CD4-positive, alpha-beta T cell treated with Interferon alpha-2 for 1 hour (primary cell): Measurements from ENCODE around the gene ASPN.

Experiments
- DNase-seq, 2 donors: peaks; one replicate each; pipeline ENCODE4 v3.0.0-alpha.2; 2020 to 2022

Gene ASPN

GRCh38 chr9:92482329-92482728 lies at the start of gene ASPN:
TSS of gene ASPN (minus strand) at chr9:92482506.
- DNase-seq: no peak

- no peak for DNase-seq
Observed at GRCh38 chr9:92530893-92531292, 48.6 kb upstream of the ASPN start.

GRCh38 chr9:92529124-92529523 lies 46.8 kb upstream of the ASPN start:
- DNase-seq: no peak

- DNase-seq: no peak
Observed at GRCh38 chr9:92528522-92528849, 46.2 kb upstream of the ASPN start.

GRCh38 chr9:92527832-92528521 lies 45.7 kb upstream of the ASPN start:
- DNase-seq: no peak

GRCh38 chr9:92527291-92527828 lies 45.1 kb upstream of the ASPN start:
- no peak for DNase-seq

- DNase-seq: no peak
Observed at GRCh38 chr9:92525306-92525705, 43.0 kb upstream of the ASPN start.

- no peak for DNase-seq
Observed at GRCh38 chr9:92524881-92525280, 42.6 kb upstream of the ASPN start.

GRCh38 chr9:92522983-92523970 lies 41.0 kb upstream of the ASPN start:
- DNase-seq: no peak

- no peak for DNase-seq
Observed at GRCh38 chr9:92520837-92521236, 38.5 kb upstream of the ASPN start.

- no peak for DNase-seq
Observed at GRCh38 chr9:92518199-92518598, 35.9 kb upstream of the ASPN start.

- DNase-seq: no peak
Observed at GRCh38 chr9:92517046-92517445, 34.7 kb upstream of the ASPN start.

GRCh38 chr9:92516521-92516920 lies 34.2 kb upstream of the ASPN start:
- no peak for DNase-seq

- DNase-seq: no peak
Observed at GRCh38 chr9:92514635-92515034, 32.3 kb upstream of the ASPN start.

GRCh38 chr9:92513349-92513748 lies 31.0 kb upstream of the ASPN start:
- DNase-seq: no peak

- no peak for DNase-seq
Observed at GRCh38 chr9:92512622-92513021, 30.3 kb upstream of the ASPN start.

GRCh38 chr9:92510747-92511146 lies 28.4 kb upstream of the ASPN start:
- no peak for DNase-seq

- no peak for DNase-seq
Observed at GRCh38 chr9:92509050-92509449, 26.7 kb upstream of the ASPN start.

- DNase-seq: no peak
Observed at GRCh38 chr9:92508018-92508820, 25.9 kb upstream of the ASPN start.

GRCh38 chr9:92507496-92507895 lies 25.2 kb upstream of the ASPN start:
- no peak for DNase-seq

GRCh38 chr9:92507005-92507404 lies 24.7 kb upstream of the ASPN start:
- no peak for DNase-seq

GRCh38 chr9:92506184-92506857 lies 24.0 kb upstream of the ASPN start:
- DNase-seq: no peak

GRCh38 chr9:92504881-92505280 lies 22.6 kb upstream of the ASPN start:
- DNase-seq: no peak
